LNCaP clone FGC (cell line): ENCODE results near the gene MROH8.
"Not testable (repeated sequence)": the region's sequence is repeated elsewhere in the genome, so short reads cannot be mapped to it uniquely, and the experiment has no call there.

Experiments
- DNase-seq: peaks from one replicate; pipeline ENCODE4 v3.0.0-alpha.2; 2011; ENCODE audit warnings: low read depth
- H3K4me3 ChIP-seq: 2 replicates; pipeline ENCODE4 v1.5.1; 2011; ENCODE audit warnings: mild to moderate bottlenecking, low read depth, low read length, control low read depth
- CTCF ChIP-seq: IDR thresholded peaks from 2 replicates; pipeline ENCODE4 v1.5.1; 2012; ENCODE audit warnings: mild to moderate bottlenecking; ENCODE audit not compliant: control insufficient read depth, insufficient read depth; ENCODE audit errors: extremely low read depth

The MROH8 gene

GRCh38 chr20:37075932-37076685 lies 103.2 kb downstream of the MROH8 start:
- no peak for DNase-seq
- TF ChIP-seq CTCF = no peak
- H3K4me3 ChIP-seq = no peak overlapping the region

GRCh38 chr20:37072293-37073196 lies 106.8 kb downstream of the MROH8 start:
- H3K4me3 ChIP-seq = no peak overlapping the region
- no peak for DNase-seq
- no peak for TF ChIP-seq CTCF

GRCh38 chr20:37071481-37071911 lies 107.9 kb downstream of the MROH8 start:
- no peak for DNase-seq
- no peak for TF ChIP-seq CTCF
- no peak overlapping the region for H3K4me3 ChIP-seq

GRCh38 chr20:37069563-37069962 lies 109.8 kb downstream of the MROH8 start:
- H3K4me3 ChIP-seq, DNase-seq: not testable (repeated sequence)

GRCh38 chr20:37066168-37066567 lies 113.2 kb downstream of the MROH8 start:
- DNase-seq = no peak
- TF ChIP-seq CTCF = no peak
- no peak overlapping the region for H3K4me3 ChIP-seq

GRCh38 chr20:37055276-37055675 lies 124.1 kb downstream of the MROH8 start:
- TF ChIP-seq CTCF = no peak
- H3K4me3 ChIP-seq = no peak overlapping the region
- no peak for DNase-seq

- no peak for TF ChIP-seq CTCF
- H3K4me3 ChIP-seq = no peak overlapping the region
- DNase-seq = no peak
Observed at GRCh38 chr20:37053230-37053950, 126.0 kb downstream of the MROH8 start.
